HUES6 (cell line): Measurements from ENCODE around the gene L3MBTL4.

Source experiments
- H3K27ac ChIP-seq: 2 replicates; pipeline ENCODE4 v1.7.0; 2013; ENCODE audit warnings: low read depth, mild to moderate bottlenecking, low read length, inconsistent platforms
- H3K27me3 ChIP-seq: 2 replicates; pipeline ENCODE4 v1.6.1; 2013; ENCODE audit warnings: low read length; ENCODE audit not compliant: control insufficient read depth, insufficient read depth
- H3K36me3 ChIP-seq: 2 replicates; pipeline ENCODE4 v1.6.1; 2013; ENCODE audit warnings: low read length; ENCODE audit not compliant: control insufficient read depth, insufficient read depth
- H3K4me1 ChIP-seq: 2 replicates; pipeline ENCODE4 v1.6.1; 2013; ENCODE audit warnings: low read length; ENCODE audit not compliant: control insufficient read depth, insufficient read depth
- H3K4me3 ChIP-seq: 2 replicates; pipeline ENCODE4 v1.5.1; 2013; ENCODE audit warnings: low read depth, low read length
- H3K9ac ChIP-seq: one replicate; pipeline ENCODE4 v1.6.1; 2013; ENCODE audit warnings: mild to moderate bottlenecking, low read length
- H3K9me3 ChIP-seq: 2 replicates; pipeline ENCODE4 v1.6.1; 2013; ENCODE audit warnings: low read depth, low read length; ENCODE audit not compliant: control insufficient read depth, insufficient read depth

The L3MBTL4 gene

DNA sequence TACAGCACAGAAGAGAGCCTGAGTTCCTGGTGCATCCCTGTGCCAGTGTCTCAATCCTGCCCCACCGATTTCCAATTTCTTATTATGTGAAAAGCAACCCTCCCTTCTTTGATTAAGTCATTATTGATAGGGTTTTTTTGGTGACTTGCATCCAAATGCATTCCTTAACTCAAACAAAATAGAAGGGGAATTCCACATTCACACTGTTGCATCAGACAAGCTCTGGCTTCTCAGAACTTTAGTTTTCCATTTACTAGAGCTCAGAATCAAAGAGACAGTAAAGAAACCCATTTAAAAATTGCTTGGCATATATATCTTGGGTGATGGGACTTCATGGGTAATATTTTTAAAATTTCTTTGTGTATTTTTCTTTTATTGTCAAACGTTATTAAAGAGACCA lies 505.6 kb downstream of the L3MBTL4 start:
- Histone ChIP-seq H3K4me1 (peaks cover 4% of the 10 kb centered on the region; the same call in 1 of the 2 replicates), H3K9ac (no peak overlapping the region), H3K36me3 (no peaks in the 10 kb centered on the region)

More for the DNA sequence above, 505.6 kb downstream of the L3MBTL4 start:
- Histone ChIP-seq H3K4me3 (no peak overlapping the region), H3K27me3 (no peaks in the 10 kb centered on the region), H3K9me3 (no peaks in the 10 kb centered on the region), H3K27ac (no peak overlapping the region)
